HG03159 (cell line): ENCODE data around the gene DPH1.
A peak's percentile ranks its signal among the peaks of the same experiment; 100 is the strongest.

Experiments
- ATAC-seq: cut with Tn5 transposase; IDR thresholded peaks from one replicate; pipeline ENCODE4 v1.9.1; 2021; ENCODE audit warnings: mild to moderate bottlenecking, moderate library complexity; ENCODE audit not compliant: unreplicated experiment

DPH1 gene

DNA sequence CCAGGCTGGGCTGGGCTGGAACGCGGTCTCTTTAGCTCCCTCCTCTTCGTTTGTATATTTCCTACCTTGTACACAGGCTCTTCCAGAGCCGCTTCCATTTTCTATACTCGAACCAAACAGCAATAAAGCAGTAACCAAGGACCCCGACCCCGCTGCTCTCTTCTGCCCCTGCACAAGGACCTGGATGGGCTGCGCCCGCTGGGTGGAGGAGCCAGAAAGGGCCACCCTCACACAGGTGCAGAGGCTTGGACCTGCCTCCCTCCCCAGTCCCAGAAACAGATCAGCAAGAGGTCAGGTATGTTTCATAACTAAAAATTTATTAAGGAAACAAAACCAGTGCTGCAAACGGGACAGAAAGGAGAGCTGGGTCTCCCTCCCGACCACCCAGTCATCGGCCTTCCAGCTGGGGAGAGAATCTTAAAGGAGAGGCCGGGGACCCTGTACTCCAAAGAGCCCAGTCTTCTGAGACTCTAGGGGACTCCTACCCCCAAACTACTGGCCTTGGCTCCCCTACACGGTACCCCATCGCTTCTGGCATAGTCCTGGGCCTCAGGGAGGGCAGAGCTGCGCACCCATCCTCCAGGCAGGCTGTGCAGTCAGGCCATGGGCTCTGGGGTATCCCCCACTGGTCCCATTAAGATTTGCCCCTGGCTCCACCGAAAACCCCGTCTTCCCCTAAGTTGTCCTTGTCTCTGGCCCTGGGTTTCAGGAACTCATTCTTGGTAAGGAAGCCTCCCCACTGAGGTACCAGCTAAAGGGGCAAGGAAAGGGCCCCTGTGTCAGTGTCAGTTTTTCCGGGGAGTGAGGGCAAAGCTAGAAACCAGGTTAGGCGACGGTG lies 29.8 kb downstream of the DPH1 start:
- no peak for ATAC-seq

DNA sequence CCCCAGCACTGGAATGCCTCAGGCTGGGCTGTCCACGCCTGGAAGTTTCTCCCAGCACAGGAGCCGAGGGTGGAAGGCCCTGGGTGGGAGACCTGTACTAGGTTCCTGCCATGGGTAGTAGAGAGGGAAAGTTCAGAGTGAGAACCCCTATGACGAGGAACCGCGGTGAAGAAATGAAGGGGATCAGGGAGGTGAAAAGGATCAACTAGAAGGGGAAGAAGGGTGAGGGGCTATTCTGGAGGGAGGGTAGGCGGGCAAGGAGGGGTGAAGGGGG lies 30.4 kb downstream of the DPH1 start:
- ATAC-seq = no peak

DNA sequence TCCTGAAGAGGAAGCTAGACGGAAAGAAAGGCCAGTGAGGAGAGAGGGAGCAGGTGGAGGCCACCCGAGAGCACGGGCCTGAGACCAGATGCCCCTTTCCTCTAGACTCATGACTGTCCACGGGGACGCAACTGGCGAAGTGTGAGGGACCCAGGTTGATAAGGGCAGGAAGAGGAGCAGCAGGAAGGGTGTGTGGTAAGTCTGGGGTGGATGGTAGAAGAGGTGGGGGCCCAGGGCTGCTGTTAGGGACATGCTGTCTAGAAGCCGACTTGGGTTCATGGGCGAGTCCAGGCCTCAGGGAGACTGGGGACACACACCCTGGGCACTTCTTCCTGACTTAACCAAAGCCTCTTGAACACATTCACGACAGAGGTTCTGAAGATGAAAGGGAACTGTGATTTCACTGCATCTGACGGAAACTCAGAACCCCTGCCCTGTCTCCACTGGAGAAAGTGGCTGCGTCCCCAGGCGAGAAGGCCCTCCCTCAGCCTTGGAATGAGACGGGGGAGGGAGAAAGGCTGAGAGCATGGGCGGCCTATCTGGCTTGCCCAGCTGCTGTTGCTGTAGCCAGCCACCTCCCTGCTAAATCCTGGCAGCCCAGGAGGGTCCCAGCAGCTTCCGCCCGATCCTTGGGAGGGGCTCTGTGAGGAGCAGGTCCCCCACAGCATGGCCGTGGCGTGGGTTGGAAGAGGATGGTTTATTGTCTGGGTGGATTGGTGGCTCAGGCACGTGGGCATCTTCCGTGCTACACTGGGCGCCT lies 30.9 kb downstream of the DPH1 start:
- no peak for ATAC-seq

DNA sequence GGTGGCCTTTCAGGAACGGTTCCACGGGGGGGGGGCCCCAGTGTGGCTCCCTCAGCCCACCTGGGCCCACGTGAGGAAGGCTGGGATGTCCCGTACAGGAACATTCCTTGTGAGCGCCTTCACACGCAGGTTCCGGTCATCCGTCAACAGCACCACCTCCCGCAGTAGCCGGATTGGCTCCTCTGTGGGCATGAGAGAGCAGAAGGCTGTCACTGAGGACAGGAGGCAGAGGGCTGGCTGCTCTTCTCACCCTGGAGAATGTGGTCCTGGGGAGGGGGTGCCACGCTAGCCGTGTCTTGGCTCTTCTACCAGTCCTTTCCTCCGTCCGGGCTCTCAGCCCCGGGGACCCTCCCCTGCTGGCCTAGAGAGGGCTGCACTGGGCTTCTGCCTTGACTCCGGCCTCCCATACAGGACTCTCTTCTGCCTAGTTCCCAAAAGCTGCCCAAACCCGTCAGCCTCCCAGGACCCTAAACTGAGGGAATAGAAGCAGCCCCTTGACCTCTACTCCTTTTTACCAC lies 31.5 kb downstream of the DPH1 start:
- ATAC-seq = no peak

DNA sequence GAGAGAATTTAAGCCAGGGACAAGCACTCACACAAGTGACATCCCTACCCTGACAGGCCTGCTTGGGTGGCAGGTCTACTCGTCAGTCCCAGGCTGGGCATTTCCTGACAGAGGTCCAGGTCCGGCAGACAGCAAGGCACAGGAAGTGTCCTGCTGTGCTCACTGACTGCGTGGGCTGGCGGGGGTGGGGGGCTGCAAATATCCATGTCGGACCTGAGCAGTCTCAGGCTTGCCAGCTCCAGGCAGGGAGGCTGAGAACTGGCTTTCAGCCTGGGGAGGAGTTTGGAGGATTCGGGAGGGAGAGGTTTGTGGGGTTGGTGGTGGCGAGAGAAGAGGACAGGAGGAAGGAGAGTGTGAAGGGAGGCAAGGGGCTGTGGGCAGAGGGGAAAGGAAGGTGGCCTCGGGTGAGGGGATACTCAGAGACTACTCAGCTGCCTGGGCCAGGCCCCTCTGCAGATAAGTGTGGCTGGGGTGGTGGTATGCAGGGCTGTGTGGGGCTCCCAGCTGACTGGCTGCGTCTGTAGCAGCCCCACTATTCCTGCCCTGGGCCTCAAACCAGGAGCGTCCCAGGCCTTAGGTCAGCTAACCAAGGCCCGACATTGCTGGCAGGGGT lies 32.7 kb downstream of the DPH1 start:
- no peak for ATAC-seq

DNA sequence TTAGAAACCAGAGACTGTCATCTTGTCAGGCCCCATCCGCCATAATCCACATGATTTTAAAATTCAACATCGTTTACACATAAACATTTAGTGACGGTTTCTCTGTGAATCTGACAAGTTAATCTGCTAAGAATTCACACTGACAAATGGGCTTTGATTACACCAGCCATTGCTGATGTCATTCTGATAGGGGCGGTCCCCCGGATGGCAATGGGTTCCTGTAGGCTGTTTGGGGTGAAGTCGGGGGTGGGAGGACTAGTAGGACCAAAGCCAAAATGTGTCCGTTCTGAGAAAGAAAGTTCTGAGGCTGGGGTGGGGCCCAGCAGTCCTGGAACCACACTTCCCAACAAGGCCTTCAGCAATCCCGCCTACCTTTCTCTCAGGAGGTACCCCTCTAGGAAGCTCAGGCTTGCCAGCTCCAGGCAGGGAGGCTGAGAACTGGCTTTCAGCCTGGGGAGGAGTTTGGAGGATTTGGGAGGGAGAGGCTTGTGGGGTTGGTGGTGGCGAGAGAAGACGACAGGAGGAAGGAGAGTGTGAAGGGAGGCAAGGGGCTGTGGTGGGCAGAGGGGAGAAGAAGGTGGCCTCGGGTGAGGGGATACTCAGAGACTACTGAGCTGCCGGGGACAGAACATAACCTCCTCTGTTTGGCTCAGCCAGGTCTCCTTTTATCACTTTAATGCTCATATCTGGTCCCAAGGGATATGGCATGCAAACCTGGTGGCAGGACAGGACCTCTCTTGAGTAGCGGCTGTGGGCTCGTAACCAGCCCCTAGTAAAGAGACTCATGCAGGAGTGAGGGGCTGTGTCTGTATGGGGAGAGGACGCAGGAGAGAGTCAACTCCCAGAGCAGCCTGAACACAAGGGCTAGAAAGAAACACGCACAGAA lies 33.6 kb downstream of the DPH1 start:
- ATAC-seq = no peak

DNA sequence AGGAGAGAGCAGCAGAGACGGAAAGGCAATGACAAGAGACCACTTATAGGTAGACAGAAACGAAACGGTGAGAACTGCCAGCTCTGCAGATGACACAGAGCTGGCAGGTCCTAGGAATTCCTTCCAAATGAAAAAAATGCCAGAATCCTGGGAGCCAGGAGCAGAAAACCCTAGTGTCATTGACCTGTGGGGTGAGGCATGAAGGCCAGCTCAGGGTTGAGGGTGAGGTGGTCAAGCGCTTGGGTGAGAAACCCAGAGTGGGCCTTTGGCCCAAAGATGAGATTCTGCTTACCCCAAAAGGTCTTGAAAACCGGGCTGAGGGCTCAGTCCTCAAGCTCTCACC lies 34.2 kb downstream of the DPH1 start:
- ATAC-seq = no peak

DNA sequence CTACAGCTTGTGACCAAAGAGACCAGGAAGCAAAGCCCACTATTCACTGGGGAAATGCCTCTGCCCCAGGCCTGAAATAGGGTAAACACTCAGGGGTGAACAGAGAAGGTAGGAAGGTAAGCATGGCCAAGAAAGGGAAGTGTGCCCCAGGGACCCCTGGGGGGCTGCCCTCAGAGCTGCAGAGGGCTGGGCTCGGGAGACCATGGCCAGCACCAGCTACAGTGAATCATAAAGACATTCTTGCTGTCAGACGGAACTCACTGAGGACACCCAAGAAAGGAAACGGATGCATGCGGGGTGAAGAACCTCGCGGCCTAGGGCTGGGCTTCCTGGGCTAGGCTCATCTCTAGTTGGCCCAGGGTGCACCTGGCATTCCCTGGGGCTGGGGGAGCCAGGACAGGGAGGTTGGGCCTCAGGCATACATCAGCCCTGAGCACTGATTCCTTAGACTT lies 34.6 kb downstream of the DPH1 start:
- no peak for ATAC-seq

DNA sequence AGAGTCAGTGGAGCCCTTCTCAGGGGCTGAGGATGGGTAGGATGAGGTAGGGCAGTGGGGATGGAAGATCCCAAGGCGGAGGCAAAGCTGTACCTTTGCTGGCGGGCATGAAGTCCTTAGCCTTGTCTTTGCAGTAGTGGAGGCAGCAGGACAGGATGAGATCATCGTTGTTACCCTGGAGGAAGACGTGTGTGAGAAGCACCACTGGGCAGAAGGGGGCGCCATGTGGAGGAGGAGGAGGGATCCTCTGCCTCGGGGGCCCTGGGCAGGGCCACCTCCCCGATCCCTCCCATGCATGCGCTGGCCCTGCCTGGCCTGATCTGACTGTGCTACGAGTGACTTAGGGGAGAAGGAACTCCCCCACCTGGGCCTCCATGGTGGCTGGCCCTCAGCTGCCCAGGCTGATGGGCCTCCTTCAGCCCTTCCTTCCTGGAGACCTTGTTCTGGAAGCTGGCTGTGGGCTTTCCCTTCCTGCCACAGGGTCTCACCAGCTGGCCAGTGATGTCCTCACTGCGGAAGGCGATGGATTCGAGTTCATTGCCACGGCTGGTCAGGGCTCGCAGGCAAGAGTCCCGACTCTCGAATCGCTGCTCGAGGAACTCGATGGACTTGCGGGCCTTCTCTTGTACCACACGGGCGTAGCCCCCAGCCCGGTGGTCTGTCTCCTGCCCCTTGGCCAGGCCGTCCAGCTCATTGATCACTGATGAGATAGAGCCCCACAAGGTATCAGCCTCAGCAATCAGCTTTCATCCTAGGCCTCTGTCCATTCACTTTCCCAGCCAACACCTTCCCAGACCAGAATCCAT lies 35.2 kb downstream of the DPH1 start:
- ATAC-seq = no peak

DNA sequence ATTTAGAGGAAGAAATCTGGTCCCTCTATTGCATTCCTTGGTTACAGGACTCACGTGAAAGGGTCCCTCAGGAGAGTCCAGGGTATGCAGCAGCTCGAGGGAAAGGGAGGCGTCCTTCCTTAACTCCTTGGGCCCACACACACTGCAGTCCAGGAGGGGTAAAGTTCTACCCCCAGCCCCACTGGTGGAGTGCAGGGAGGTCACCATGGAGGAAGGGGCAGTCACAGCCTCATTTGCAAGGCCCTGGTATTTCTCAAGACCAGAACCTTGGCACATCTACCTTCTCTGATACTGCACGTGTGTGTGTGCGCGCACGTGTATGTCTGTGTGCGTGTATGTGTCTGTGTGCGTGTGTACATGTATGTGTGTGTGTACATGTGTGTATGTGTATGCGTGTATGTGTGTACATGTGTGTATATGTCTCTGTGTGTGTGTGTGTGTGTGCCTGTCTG lies 36.0 kb downstream of the DPH1 start:
- no peak for ATAC-seq

DNA sequence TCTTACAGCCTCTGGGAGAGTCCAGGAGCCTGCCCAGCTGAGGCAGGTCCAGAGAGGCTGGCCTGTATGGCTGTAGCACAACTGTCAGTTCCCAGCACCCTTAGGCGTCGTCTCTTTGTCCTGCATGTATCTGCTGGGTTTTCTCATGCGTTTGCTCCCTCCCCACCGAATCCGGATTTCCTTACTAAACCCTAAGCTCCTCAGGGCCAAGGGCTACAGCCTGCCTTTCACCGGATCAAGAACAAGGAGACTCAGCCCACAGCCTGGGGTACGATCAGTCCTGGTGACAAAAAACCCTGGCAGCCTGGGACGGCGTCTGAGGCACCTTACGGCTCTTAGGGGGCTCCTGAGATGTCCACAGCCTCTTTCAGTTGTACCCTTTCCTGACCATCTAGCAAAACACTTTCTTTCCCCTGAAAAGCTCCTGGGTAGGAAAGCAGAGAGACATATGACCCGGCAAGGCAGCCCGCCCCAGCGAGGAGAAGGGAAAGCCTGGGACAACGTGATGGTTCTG lies 37.2 kb downstream of the DPH1 start:
- no peak for ATAC-seq

DNA sequence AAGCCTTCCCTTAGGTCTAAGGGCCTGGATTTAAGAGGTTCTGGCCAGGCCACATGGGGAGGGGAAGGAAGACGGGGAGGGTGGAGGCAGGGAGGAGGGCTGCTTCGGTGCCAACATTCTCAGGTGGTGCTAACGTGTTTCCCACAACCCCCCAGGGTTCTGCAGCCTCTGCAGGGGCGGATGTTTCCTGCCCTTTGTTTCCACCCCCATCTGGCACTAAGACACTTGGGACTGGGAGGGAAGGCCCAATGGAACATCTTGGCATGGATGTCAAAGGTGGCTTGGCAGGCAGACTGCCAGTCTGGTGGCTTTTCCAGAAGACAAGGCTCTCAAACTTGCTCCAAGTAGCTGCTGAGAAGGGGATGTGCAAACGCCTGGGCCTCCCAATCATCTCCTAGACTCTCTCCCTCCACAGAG lies 37.7 kb downstream of the DPH1 start:
- no peak for ATAC-seq

DNA sequence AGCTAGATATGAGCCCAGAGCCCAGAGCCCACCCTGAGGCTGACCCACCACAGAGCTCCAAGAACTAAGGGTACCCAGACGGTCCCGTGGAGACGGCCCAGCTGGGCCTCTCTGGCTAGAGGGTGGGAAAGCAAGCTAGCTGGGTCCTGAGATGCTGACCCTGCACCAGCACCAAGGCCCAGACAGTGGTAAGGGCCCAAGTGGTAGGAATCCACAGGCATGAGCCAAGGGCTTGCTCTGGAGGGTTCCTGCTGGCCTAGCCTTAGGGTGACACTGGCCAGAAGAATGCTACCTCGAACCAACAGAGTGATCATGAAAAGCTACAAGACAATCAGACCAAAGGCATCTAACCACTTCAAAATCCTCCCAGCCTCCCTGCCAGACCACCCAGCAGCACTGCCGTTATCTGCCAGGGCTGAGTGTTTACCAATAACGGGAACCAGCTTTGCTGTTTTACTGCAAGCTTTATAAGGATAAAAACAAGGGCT lies 38.1 kb downstream of the DPH1 start:
- no peak for ATAC-seq

DNA sequence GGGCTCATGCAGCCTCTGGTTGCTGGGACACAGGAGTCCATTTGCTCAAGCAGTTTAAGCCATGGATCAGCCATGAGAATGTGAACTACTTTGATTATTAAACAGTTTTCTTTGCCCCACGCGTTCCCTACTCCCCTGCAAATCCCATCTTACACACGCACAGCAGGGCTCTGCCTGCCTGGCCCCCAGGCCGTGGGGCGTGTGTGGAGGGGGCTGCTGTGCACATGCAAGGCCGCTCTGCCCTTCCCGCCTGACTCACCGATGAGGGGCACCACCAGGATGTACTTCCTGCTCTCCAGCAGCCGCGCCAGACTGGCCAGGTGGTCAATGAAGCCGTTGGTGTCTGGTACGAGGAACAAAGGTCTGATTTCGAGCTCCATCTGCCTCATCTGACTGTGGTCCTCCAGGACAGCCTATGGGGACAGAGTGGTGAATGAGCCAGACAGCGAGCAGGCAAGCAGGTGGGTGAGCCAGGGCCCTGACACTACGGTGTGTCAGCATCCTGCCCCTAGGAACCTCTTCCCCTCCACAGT lies 38.6 kb downstream of the DPH1 start:
- ATAC-seq = no peak

DNA sequence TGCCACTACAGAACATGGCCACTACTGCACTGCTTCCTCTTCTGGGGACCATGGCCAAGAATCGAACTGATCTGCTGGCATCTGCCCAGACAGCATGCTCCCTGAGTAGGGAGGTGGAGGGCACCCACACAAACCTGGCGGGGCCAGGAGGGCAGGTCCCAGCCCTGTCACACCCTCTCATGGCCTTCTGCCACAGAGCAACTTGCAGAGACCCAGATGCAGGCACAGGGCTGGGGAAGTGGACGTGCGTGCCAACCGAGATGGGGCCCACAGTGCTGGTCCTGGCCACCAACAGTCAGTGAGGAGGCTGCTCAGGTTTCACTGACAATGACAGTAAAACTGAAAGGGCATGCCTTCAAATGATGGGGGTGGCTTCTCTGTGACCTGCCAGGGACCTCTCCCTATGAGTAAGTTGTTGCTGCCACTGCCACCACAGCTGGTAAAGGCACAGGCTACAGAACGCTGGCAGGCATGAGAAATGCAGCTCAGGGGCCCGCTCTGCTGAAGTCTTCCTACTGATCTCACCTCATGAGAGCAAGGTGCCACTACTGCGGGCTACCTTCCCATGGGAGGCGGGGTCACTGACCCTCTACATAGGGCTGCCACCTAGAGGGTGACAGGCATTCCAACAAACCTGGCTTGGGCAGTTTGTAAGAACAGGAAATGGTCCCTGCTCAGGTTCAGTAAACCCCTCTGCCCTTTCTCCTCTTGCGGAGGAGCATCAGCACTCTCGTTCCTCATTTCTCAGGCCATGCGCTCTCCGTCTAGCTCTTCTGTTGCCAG lies 40.5 kb downstream of the DPH1 start:
- peak; percentile 66 for ATAC-seq

DNA sequence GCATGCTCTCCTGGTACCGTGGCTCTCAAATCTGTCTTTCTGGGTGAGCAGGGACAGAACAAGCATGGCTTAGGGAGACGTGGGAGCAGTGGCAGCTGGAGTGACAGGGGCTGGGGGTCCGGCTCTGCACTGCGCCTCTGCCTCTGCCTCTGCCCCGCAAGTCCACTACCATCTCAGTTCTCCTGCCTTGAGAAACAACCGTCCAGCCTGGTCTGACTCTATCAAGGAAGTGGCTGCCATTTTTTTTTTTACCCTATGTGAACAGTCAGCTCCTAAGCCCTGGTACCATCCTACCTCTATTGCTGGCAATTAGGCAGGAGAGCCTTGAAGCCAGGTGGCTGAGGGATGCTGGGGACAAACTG lies 41.1 kb downstream of the DPH1 start:
- no peak for ATAC-seq

DNA sequence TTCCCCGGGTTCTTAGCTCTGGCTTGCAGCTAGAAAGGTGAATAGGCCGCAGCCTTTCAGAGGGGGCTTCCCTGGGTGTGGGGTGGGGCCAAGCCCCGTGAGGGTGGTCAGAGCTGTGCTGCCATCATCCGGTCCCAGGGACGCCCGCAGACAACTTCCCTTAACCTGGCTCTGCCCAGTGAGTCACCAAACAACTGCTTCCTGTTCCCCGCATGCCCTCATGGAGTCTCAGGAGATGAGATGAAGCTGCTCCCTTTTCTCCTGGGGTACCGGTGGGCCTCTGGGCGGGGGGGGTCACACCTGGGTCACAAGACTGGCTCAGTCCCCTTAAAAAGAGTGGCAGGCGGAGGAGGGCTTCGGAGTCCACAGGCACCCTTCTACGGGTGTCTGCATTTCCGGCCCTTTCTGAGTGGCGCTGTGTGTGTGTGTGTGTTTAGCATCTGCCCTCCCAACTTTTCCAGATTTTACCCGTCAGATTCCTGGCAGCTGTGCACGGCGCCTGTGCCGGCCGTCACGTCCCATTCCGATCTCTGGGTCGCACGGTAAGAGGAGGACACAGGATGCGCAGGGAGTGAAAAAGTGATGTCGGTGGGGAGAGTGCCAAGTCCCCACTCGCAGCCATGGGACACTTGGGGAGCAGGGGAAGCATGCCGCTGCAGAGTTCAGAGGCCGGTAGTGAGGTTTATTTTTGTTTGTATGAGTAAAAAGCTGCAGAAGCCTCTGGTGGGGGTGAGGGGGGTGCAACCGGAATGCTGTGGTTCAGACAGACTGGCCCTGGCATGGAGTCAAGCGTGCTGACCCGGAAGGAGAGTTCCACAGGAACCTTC lies 41.7 kb downstream of the DPH1 start:
- no peak for ATAC-seq

DNA sequence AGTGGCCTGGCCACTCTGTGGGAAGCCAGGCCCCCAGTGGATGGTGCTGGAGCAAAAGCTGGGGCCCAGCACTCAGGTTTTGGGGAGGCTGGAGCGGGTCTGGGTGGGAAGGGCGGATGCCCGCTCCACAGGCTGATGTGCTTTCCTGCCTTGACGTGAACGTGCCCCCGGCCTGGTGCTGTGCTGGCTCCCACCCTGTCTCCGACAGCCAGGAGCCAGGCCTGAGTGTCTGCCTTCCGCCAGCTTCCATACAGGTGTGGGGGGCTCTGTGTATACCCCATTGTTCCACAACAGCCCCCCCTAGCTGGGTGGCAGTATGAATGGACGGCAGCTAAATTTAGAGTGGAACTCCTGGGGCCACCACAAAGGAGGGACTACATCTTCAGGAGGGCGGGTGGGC lies 45.0 kb downstream of the DPH1 start:
- no peak for ATAC-seq
